Measurements from ENCODE around the gene TAPBP. TPM values are rescaled to one million over a fixed set of nuclear protein-coding genes. Genes with fewer than 3 reads are reported as not detected.

TAPBP gene
- total and polyA plus RNA-seq, 9 of the 15 experiments (the other 6 are each of a cell fraction or from before 2014, with no cell fraction given), result 5.6 to 74.0 (median 22.3) TPM

DNA sequence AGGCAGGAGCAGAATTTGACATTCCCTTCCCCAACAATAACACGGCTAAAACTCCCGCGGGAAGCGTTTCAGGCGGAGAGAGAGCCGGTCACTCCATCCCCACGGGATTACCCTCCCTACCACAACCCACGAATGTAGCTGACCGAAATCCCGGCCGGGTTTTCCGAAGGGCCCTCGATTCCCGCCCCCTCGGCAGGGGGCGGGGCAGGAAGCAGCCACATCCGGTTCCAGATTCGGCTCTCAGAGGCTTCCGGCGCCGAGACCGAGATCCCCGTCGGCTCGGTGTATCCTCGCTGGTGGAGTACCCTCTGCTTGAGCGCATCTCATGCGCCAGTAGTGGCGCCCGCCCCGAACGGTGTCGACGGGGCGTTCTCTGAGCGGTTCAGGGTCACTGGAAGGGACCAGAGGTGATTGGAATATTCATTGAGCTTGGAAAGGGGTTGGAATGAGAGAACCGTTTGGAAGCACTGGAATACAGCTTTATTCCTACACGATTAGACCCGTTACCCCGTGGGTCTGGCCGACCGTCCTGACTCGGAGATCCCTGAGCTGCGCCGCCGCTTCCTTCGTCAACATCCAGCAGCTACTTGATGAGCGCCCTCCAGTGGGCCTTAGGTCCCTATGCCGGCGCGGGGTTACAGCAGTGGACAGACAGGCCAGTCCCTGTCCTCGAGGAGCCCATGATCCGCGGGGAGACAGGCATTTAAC is 14.5 kb downstream of the TAPBP start (continued):
- TF ChIP-seq, protein P1, sequence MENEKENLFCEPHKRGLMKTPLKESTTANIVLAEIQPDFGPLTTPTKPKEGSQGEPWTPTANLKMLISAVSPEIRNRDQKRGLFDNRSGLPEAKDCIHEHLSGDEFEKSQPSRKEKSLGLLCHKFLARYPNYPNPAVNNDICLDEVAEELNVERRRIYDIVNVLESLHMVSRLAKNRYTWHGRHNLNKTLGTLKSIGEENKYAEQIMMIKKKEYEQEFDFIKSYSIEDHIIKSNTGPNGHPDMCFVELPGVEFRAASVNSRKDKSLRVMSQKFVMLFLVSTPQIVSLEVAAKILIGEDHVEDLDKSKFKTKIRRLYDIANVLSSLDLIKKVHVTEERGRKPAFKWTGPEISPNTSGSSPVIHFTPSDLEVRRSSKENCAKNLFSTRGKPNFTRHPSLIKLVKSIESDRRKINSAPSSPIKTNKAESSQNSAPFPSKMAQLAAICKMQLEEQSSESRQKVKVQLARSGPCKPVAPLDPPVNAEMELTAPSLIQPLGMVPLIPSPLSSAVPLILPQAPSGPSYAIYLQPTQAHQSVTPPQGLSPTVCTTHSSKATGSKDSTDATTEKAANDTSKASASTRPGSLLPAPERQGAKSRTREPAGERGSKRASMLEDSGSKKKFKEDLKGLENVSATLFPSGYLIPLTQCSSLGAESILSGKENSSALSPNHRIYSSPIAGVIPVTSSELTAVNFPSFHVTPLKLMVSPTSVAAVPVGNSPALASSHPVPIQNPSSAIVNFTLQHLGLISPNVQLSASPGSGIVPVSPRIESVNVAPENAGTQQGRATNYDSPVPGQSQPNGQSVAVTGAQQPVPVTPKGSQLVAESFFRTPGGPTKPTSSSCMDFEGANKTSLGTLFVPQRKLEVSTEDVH (IDR thresholded peaks at IDR 0.05; ENCODE audit: low read depth, partially characterized antibody), result peak; percentile 88
- TF ChIP-seq KAT7 (CRISPR knock-in tag; IDR thresholded peaks at IDR 0.05; ENCODE audit: borderline replicate concordance) (peak; percentile 78), ZNF3 (CRISPR knock-in tag; IDR thresholded peaks at IDR 0.05) (peak; percentile 45; the same call in 1 of the 2 replicates), ZNF699 (CRISPR knock-in tag; IDR thresholded peaks at IDR 0.05; ENCODE audit: insufficient replicate concordance) (no peak), CBFA2T2 (conservative IDR thresholded peaks at IDR 0.05) (0 out of 2 replicates have a peak, but pooled peaks have one; percentile 4), ZNF696 (CRISPR knock-in tag; conservative IDR thresholded peaks at IDR 0.05) (0 out of 2 replicates have a peak, but pooled peaks have one; percentile 68), MYNN (IDR thresholded peaks at IDR 0.05) (peak; percentile 51; the same call in 1 of the 2 replicates), MYNN (CRISPR knock-in tag; IDR thresholded peaks at IDR 0.05) (no peak), BRD9 (IDR thresholded peaks at IDR 0.05; ENCODE audit: low read depth, partially characterized antibody) (peak; percentile 92), RBM34 (IDR thresholded peaks at IDR 0.05; ENCODE audit: borderline replicate concordance, insufficient read depth, low read length) (no peak), RBM17 (IDR thresholded peaks at IDR 0.05; ENCODE audit: borderline replicate concordance, low read depth, low read length) (no peak), ZNF77 (CRISPR knock-in tag; IDR thresholded peaks at IDR 0.05) (no peak), GTF2E2 (tag; IDR thresholded peaks at IDR 0.05) (no peak; the same call in 1 of the 2 replicates), GATAD2A (IDR thresholded peaks at IDR 0.05) (peak; percentile 94), THRAP3 (IDR thresholded peaks at IDR 0.05; ENCODE audit: borderline replicate concordance) (peak; percentile 79), CBX2 (IDR thresholded peaks at IDR 0.05; ENCODE audit: insufficient read depth, low read length, poor library complexity, severe bottlenecking) (no peak)
- TF ChIP-seq, protein P2, sequence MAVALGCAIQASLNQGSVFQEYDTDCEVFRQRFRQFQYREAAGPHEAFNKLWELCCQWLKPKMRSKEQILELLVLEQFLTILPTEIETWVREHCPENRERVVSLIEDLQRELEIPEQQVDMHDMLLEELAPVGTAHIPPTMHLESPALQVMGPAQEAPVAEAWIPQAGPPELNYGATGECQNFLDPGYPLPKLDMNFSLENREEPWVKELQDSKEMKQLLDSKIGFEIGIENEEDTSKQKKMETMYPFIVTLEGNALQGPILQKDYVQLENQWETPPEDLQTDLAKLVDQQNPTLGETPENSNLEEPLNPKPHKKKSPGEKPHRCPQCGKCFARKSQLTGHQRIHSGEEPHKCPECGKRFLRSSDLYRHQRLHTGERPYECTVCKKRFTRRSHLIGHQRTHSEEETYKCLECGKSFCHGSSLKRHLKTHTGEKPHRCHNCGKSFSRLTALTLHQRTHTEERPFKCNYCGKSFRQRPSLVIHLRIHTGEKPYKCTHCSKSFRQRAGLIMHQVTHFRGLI (CRISPR knock-in tag; IDR thresholded peaks at IDR 0.05), result no peak
- TF ChIP-seq, protein P3, sequence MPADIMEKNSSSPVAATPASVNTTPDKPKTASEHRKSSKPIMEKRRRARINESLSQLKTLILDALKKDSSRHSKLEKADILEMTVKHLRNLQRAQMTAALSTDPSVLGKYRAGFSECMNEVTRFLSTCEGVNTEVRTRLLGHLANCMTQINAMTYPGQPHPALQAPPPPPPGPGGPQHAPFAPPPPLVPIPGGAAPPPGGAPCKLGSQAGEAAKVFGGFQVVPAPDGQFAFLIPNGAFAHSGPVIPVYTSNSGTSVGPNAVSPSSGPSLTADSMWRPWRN (IDR thresholded peaks at IDR 0.05; ENCODE audit: low read depth), result peak; percentile 10; the same call in 1 of the 2 replicates
- TF ChIP-seq, protein P4, sequence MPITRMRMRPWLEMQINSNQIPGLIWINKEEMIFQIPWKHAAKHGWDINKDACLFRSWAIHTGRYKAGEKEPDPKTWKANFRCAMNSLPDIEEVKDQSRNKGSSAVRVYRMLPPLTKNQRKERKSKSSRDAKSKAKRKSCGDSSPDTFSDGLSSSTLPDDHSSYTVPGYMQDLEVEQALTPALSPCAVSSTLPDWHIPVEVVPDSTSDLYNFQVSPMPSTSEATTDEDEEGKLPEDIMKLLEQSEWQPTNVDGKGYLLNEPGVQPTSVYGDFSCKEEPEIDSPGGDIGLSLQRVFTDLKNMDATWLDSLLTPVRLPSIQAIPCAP (CRISPR knock-in tag; IDR thresholded peaks at IDR 0.05; ENCODE audit: borderline replicate concordance), result no peak

Measured in K562 (cell line).